Activated CD4-positive, alpha-beta T cell treated with anti-CD3 and anti-CD28 coated beads, Interleukin-2, amount 50 U/mL, for 24 hours (primary cell): ENCODE data around the gene DIP2B.
"Not testable (repeated sequence)": the region's sequence is repeated elsewhere in the genome, so short reads cannot be mapped to it uniquely, and the experiment has no call there.

Source experiments
- DNase-seq, 2 donors: peaks; one replicate each; pipeline ENCODE4 v3.0.0-alpha.2; 2020; ENCODE audit warnings: low read depth in 1 of 2, low spot score in 1 of 2

The DIP2B gene

GRCh38 chr12:50765095-50765911, 260.5 kb downstream of the DIP2B start:
- DNase-seq = peak in 1 of 2 donors; percentile 21

- no peak for DNase-seq
These were observed 263.6 kb downstream of the DIP2B start for GRCh38 chr12:50768391-50768790.

GRCh38 chr12:50768813-50769212, 264.0 kb downstream of the DIP2B start:
- not testable (repeated sequence) for DNase-seq

GRCh38 chr12:50771409-50771808, 266.6 kb downstream of the DIP2B start:
- DNase-seq = no peak

- no peak for DNase-seq
These were observed 267.7 kb downstream of the DIP2B start for GRCh38 chr12:50772470-50772869.

GRCh38 chr12:50772877-50773276, 268.1 kb downstream of the DIP2B start:
- no peak for DNase-seq

GRCh38 chr12:50775251-50775650, 270.5 kb downstream of the DIP2B start:
- no peak for DNase-seq

- DNase-seq = no peak
These were observed 272.3 kb downstream of the DIP2B start for GRCh38 chr12:50776749-50777728.

- no peak for DNase-seq
These were observed 274.1 kb downstream of the DIP2B start for GRCh38 chr12:50778663-50779590.

GRCh38 chr12:50780013-50780412, 275.2 kb downstream of the DIP2B start:
- DNase-seq = no peak

- DNase-seq = no peak
These were observed 279.7 kb downstream of the DIP2B start for GRCh38 chr12:50784501-50784900.

- no peak for DNase-seq
These were observed 280.7 kb downstream of the DIP2B start for GRCh38 chr12:50785406-50786001.

GRCh38 chr12:50786498-50787231, 281.9 kb downstream of the DIP2B start:
- no peak for DNase-seq

GRCh38 chr12:50787618-50788017, 282.8 kb downstream of the DIP2B start:
- DNase-seq = no peak

- no peak for DNase-seq
These were observed 283.8 kb downstream of the DIP2B start for GRCh38 chr12:50788561-50788960.

GRCh38 chr12:50790081-50790480, 285.3 kb downstream of the DIP2B start:
- DNase-seq = no peak
